OCI-LY1 (cell line): ENCODE data around the gene TRIM68.

Experiments used
- H2AFZ ChIP-seq: fragments of 200-600 bp; sonication (generic), shearing (Covaris generic); 2 replicates; pipeline ENCODE4 v1.6.0; 2014; ENCODE audit warnings: antibody characterized with exemption, mild to moderate bottlenecking, low read length
- H3F3A ChIP-seq: fragments of 200-600 bp; sonication (generic), shearing (Covaris generic); 2 replicates; pipeline ENCODE4 v1.6.0; 2014; ENCODE audit warnings: mild to moderate bottlenecking, antibody characterized with exemption, low read length, moderate library complexity; ENCODE audit not compliant: insufficient read depth
- H3K27ac ChIP-seq: fragments of 200-600 bp; sonication (generic); 2 replicates; pipeline ENCODE4 v1.5.1; 2014; ENCODE audit warnings: low read length, mixed run types, mild to moderate bottlenecking, low read depth; ENCODE audit not compliant: poor library complexity, severe bottlenecking
- H3K27me3 ChIP-seq: fragments of 200-600 bp; sonication (generic); 2 replicates; pipeline ENCODE4 v1.6.0; 2014; ENCODE audit warnings: antibody characterized with exemption, mild to moderate bottlenecking, low read length, moderate library complexity; ENCODE audit not compliant: insufficient read depth
- H3K36me3 ChIP-seq: fragments of 200-600 bp; sonication (generic); 2 replicates; pipeline ENCODE4 v1.6.1; 2014; ENCODE audit warnings: mild to moderate bottlenecking, antibody characterized with exemption, low read length, moderate library complexity, mixed read lengths; ENCODE audit not compliant: insufficient read depth
- H3K4me1 ChIP-seq: fragments of 200-600 bp; sonication (generic); 2 replicates; pipeline ENCODE4 v1.5.1; 2014; ENCODE audit warnings: mild to moderate bottlenecking, low read length, moderate library complexity; ENCODE audit not compliant: insufficient read depth, severe bottlenecking
- H3K4me2 ChIP-seq: fragments of 200-600 bp; sonication (generic), shearing (Covaris generic); 2 replicates; pipeline ENCODE4 v1.6.1; 2014; ENCODE audit warnings: low read length
- H3K4me3 ChIP-seq: fragments of 200-600 bp; sonication (generic); 2 replicates; pipeline ENCODE4 v1.5.1; 2014; ENCODE audit warnings: low read length, low read depth, mild to moderate bottlenecking, mixed read lengths; ENCODE audit not compliant: poor library complexity, severe bottlenecking
- H3K79me2 ChIP-seq: fragments of 200-600 bp; shearing (Covaris generic); 2 replicates; pipeline ENCODE4 v1.6.1; 2016; ENCODE audit warnings: mixed run types, low read length, mixed read lengths; ENCODE audit not compliant: insufficient read depth
- H3K9ac ChIP-seq: fragments of 200-600 bp; sonication (generic), shearing (Covaris generic); 2 replicates; pipeline ENCODE4 v1.6.1; 2014; ENCODE audit warnings: mild to moderate bottlenecking, low read length, mixed read lengths
- H3K9me2 ChIP-seq: fragments of 200-600 bp; sonication (generic), shearing (Covaris generic); 2 replicates; pipeline ENCODE4 v1.6.1; 2014; ENCODE audit warnings: low read depth, mild to moderate bottlenecking, low read length, mixed read lengths
- H3K9me3 ChIP-seq: fragments of 200-600 bp; shearing (Covaris generic); 2 replicates; pipeline ENCODE4 v1.6.1; 2014; ENCODE audit warnings: low read length, mixed read lengths
- H4K20me1 ChIP-seq: fragments of 200-600 bp; sonication (generic), shearing (Covaris generic); 2 replicates; pipeline ENCODE4 v1.6.0; 2016; ENCODE audit warnings: mild to moderate bottlenecking, low read length; ENCODE audit not compliant: insufficient read depth
- EZH2 ChIP-seq: fragments of 200-600 bp; sonication (generic), shearing (Covaris generic); IDR thresholded peaks from 2 replicates; pipeline ENCODE4 v1.8.0; 2017; ENCODE audit warnings: borderline replicate concordance, mixed run types, mild to moderate bottlenecking, antibody characterized with exemption, low read length, moderate library complexity, mixed read lengths
- TF ChIP-seq, protein P1 (sequence below): fragments of 200-600 bp; sonication (generic), shearing (Covaris generic); IDR thresholded peaks from 2 replicates; pipeline ENCODE4 v1.5.1; 2017; ENCODE audit warnings: mild to moderate bottlenecking, antibody characterized with exemption, low read length, moderate library complexity, mixed read lengths

Gene TRIM68

DNA sequence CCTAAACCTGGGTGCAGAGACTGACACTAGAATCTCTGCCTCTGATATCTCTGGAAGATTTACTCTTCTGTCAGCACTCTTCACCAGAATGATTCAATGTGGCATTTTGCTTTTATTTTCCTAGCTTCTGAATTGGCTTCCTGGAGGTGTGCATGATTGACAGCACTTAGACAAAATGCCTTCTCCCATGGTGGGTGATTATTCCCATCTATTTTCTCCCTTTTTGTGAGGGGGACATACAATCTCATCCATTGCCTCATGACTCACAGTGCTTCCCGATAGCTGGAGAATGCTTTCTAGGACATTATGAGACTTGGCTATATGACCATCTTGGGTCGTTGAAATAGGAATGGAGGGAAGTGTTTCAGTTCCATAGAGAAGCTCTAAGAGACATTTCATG is 4.0 kb upstream of the TRIM68 start:
- no peaks in the 10 kb centered on the region for H3K9me2 ChIP-seq
- no peak overlapping the region for H2AFZ ChIP-seq
- no peak overlapping the region for H3K27ac ChIP-seq
- no peak overlapping the region for H3K4me3 ChIP-seq
- TF ChIP-seq EZH2, result no peak
- TF ChIP-seq, protein P1, sequence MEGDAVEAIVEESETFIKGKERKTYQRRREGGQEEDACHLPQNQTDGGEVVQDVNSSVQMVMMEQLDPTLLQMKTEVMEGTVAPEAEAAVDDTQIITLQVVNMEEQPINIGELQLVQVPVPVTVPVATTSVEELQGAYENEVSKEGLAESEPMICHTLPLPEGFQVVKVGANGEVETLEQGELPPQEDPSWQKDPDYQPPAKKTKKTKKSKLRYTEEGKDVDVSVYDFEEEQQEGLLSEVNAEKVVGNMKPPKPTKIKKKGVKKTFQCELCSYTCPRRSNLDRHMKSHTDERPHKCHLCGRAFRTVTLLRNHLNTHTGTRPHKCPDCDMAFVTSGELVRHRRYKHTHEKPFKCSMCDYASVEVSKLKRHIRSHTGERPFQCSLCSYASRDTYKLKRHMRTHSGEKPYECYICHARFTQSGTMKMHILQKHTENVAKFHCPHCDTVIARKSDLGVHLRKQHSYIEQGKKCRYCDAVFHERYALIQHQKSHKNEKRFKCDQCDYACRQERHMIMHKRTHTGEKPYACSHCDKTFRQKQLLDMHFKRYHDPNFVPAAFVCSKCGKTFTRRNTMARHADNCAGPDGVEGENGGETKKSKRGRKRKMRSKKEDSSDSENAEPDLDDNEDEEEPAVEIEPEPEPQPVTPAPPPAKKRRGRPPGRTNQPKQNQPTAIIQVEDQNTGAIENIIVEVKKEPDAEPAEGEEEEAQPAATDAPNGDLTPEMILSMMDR, result no peak
- H3K27me3 ChIP-seq, result no peaks in the 10 kb centered on the region
- H3K4me1 ChIP-seq, result peaks cover 17% of the 10 kb centered on the region
- H3K4me2 ChIP-seq, result no peak overlapping the region
- H3K9me3 ChIP-seq, result no peaks in the 10 kb centered on the region
- no peaks in the 10 kb centered on the region for H4K20me1 ChIP-seq
- no peaks in the 10 kb centered on the region for H3F3A ChIP-seq
- no peaks in the 10 kb centered on the region for H3K36me3 ChIP-seq
- no peaks in the 10 kb centered on the region for H3K79me2 ChIP-seq
- no peak overlapping the region for H3K9ac ChIP-seq

DNA sequence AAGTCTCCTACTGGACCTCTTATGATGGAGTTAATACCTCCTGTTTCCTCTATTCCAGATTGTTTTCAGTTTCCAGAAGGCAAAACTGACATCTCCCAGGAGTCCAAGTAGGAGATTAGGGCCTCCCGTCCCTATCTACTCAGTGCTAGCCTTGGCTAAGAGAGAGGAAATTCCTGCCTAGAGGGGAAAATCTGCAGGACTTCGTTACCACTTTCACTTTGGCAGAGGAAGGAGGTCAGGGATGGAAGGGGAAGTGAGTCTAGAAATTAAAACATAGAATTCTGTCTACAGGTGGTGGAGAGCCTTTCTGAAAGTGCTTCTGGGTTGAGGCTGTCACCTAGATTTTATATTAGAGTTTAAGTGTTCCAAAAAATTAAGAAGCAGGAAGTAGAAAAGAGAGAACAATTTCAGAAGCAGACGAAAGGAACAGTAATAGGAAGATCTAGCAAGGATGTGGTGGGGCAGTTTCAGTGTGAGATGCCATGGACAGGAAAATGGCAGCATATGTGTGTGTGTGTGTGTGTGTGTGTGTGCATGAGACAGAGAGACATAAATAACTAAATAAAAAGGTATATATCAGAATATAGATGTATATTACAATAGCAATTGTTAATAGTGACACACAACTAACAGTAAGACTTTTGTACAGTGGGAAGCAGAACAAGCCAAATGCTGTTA is 2.4 kb upstream of the TRIM68 start:
- Histone ChIP-seq H3K79me2 (no peaks in the 10 kb centered on the region), H3K36me3 (no peaks in the 10 kb centered on the region), H3K9me3 (no peaks in the 10 kb centered on the region), H3K9ac (no peak overlapping the region), H3K27ac (no peak overlapping the region), H4K20me1 (no peaks in the 10 kb centered on the region), H3F3A (no peaks in the 10 kb centered on the region), H3K4me2 (peak overlapping the region; percentile 22), H2AFZ (peak overlapping the region; percentile 99), H3K9me2 (no peaks in the 10 kb centered on the region), H3K4me1 (peaks cover 23% of the 10 kb centered on the region), H3K27me3 (no peaks in the 10 kb centered on the region), H3K4me3 (no peak overlapping the region)
- TF ChIP-seq, protein P1, result no peak
- TF ChIP-seq EZH2, result no peak

DNA sequence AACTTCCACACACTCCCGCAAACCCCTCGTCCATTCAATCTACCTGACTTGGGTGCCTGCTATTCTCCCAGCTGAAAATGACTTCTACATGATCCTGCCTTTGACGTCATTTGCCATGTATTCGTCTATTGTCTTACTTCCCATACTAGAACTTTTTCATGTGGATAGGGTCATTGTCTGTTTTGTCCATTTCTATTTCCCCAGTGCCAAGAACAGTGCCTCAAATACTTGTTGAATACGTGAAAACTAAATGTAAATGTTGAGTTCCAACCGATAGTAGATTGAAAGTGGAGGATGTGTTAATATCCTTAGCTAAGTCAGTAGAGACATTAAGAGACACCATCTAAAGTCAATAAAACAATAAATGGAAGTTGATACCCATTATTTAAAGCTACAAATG is 935 bp downstream of the TRIM68 start:
- no peaks in the 10 kb centered on the region for H3K9me3 ChIP-seq
- no peak overlapping the region for H2AFZ ChIP-seq
- TF ChIP-seq, protein P1, result no peak
- TF ChIP-seq EZH2, result no peak
- H3F3A ChIP-seq, result no peaks in the 10 kb centered on the region
- H3K4me1 ChIP-seq, result peaks cover 23% of the 10 kb centered on the region
- H4K20me1 ChIP-seq, result no peaks in the 10 kb centered on the region
- peaks cover 13% of the 10 kb centered on the region; the same call in 1 of the 2 replicates for H3K36me3 ChIP-seq
- H3K4me3 ChIP-seq, result peak overlapping the region; percentile 78
- H3K9me2 ChIP-seq, result no peaks in the 10 kb centered on the region
- H3K4me2 ChIP-seq, result peak overlapping the region; percentile 75
- H3K9ac ChIP-seq, result peak overlapping the region; percentile 77
- H3K27me3 ChIP-seq, result no peaks in the 10 kb centered on the region
- no peak overlapping the region for H3K27ac ChIP-seq
- H3K79me2 ChIP-seq, result no peaks in the 10 kb centered on the region
